ENCODE results near the gene ATP2B3.

ATP2B3 gene

GRCh38 chrX:153596981-153597750 lies 79.7 kb downstream of the ATP2B3 start:
- Histone ChIP-seq H3K27ac (no peak overlapping the region), H3K36me3 (ENCODE audit: insufficient read depth) (no peaks in the 10 kb centered on the region), H3K4me3 (IDR thresholded peaks at IDR 0.05; ENCODE audit: insufficient read depth, low read depth, low read length) (no peak overlapping the region)

GRCh38 chrX:153598541-153599191 lies 81.2 kb downstream of the ATP2B3 start, which contains the start of gene CCNQ:
CCNQ (minus strand) TSS chrX:153599139; CDS start chrX:153599073, 66 bp downstream.
- Histone ChIP-seq H3K4me1 (ENCODE audit: low read depth, poor library complexity, severe bottlenecking) (peaks cover 11% of the 10 kb centered on the region), H3K36me3 (ENCODE audit: insufficient read depth) (no peaks in the 10 kb centered on the region), H3K79me2 (ENCODE audit: insufficient read depth, low read depth) (no peaks in the 10 kb centered on the region; the same call in 1 of the 2 replicates), H2AFZ (ENCODE audit: low read depth) (peak within 1 kb of the TSS; percentile 66), H3K4me3 (IDR thresholded peaks at IDR 0.05; ENCODE audit: insufficient read depth, low read depth, low read length) (no peak within 1 kb of the TSS), H3K27ac (no peak within 1 kb of the TSS), H3K9ac (peak within 1 kb of the TSS; percentile 53; the same call in 1 of the 2 replicates), H4K20me1 (ENCODE audit: insufficient read depth) (no peaks in the 10 kb centered on the region), H3K27me3 (ENCODE audit: insufficient read depth, low read depth) (no peaks in the 10 kb centered on the region), H3K4me2 (peak within 1 kb of the TSS; percentile 60)
- TF ChIP-seq CTCF (conservative IDR thresholded peaks at IDR 0.05; ENCODE audit: low read depth, low read length), result no peak

More at GRCh38 chrX:153596981-153597750, 79.7 kb downstream of the ATP2B3 start:
- Histone ChIP-seq H4K20me1 (ENCODE audit: insufficient read depth) (no peaks in the 10 kb centered on the region), H3K27me3 (ENCODE audit: insufficient read depth, low read depth) (no peaks in the 10 kb centered on the region), H3K4me1 (ENCODE audit: low read depth, poor library complexity, severe bottlenecking) (peaks cover 11% of the 10 kb centered on the region), H3K4me2 (no peak overlapping the region), H3K79me2 (ENCODE audit: insufficient read depth, low read depth) (no peaks in the 10 kb centered on the region; the same call in 1 of the 2 replicates), H3K9ac (no peak overlapping the region), H2AFZ (ENCODE audit: low read depth) (no peak overlapping the region)
- TF ChIP-seq CTCF (conservative IDR thresholded peaks at IDR 0.05; ENCODE audit: low read depth, low read length), result no peak

- peak overlapping the region; percentile 27; the same call in 1 of the 2 replicates for H3K9ac ChIP-seq
- H3K79me2 ChIP-seq (ENCODE audit: insufficient read depth, low read depth), result no peaks in the 10 kb centered on the region; the same call in 1 of the 2 replicates
- H3K4me2 ChIP-seq, result peak overlapping the region; percentile 60
- no peak overlapping the region for H3K27ac ChIP-seq
- H3K36me3 ChIP-seq (ENCODE audit: insufficient read depth), result no peaks in the 10 kb centered on the region
- peaks cover 11% of the 10 kb centered on the region for H3K4me1 ChIP-seq (ENCODE audit: low read depth, poor library complexity, severe bottlenecking)
- TF ChIP-seq CTCF (conservative IDR thresholded peaks at IDR 0.05; ENCODE audit: low read depth, low read length), result no peak
- peak overlapping the region; percentile 66 for H2AFZ ChIP-seq (ENCODE audit: low read depth)
- no peaks in the 10 kb centered on the region for H3K27me3 ChIP-seq (ENCODE audit: insufficient read depth, low read depth)
- no peak overlapping the region for H3K4me3 ChIP-seq (IDR thresholded peaks at IDR 0.05; ENCODE audit: insufficient read depth, low read depth, low read length)
- no peaks in the 10 kb centered on the region for H4K20me1 ChIP-seq (ENCODE audit: insufficient read depth)
Observed at GRCh38 chrX:153599192-153600031, 82.0 kb downstream of the ATP2B3 start.

GRCh38 chrX:153600032-153600373 lies 82.6 kb downstream of the ATP2B3 start:
- no peak overlapping the region for H3K9ac ChIP-seq
- H4K20me1 ChIP-seq (ENCODE audit: insufficient read depth), result no peaks in the 10 kb centered on the region
- peaks cover 11% of the 10 kb centered on the region for H3K4me1 ChIP-seq (ENCODE audit: low read depth, poor library complexity, severe bottlenecking)
- no peak overlapping the region for H3K27ac ChIP-seq
- H3K79me2 ChIP-seq (ENCODE audit: insufficient read depth, low read depth), result no peaks in the 10 kb centered on the region; the same call in 1 of the 2 replicates
- no peaks in the 10 kb centered on the region for H3K27me3 ChIP-seq (ENCODE audit: insufficient read depth, low read depth)
- peak overlapping the region; percentile 60 for H3K4me2 ChIP-seq
- H2AFZ ChIP-seq (ENCODE audit: low read depth), result peak overlapping the region; percentile 66; the same call in 1 of the 2 replicates
- H3K4me3 ChIP-seq (IDR thresholded peaks at IDR 0.05; ENCODE audit: insufficient read depth, low read depth, low read length), result no peak overlapping the region
- H3K36me3 ChIP-seq (ENCODE audit: insufficient read depth), result no peaks in the 10 kb centered on the region
- TF ChIP-seq CTCF (conservative IDR thresholded peaks at IDR 0.05; ENCODE audit: low read depth, low read length), result no peak

Data from KMS-11 (cell line).